K562 (cell line): ENCODE data around the gene ITPR3. TPM values are rescaled to one million over a fixed set of nuclear protein-coding genes. Genes with fewer than 3 reads are reported as not detected.

Source experiments
- ATAC-seq: fragments of 200-7000 bp; cut with Tn5 transposase; 3 replicates; pipeline ENCODE4 v1.9.1; 2020; ENCODE audit warnings: moderate library complexity
- BruUV-seq: library from RNA; stranded (reverse); fragments of 400-500 nt; replicated peaks from 2 replicates; lab custom pipeline; 2021; lab: Mats Ljungman, UMichigan
- CTCF ChIA-PET: fragments of 300-600 bp; formaldehyde crosslinking; extraction: SDS; loops from one replicate; lab custom pipeline; 2021; ENCODE audit warnings: low intra/inter-chr PET ratio; lab: Yijun Ruan, JAX
- POLR2A ChIA-PET: fragments of 300-600, 350-650 bp; sonication (Branson Sonifier 250); formaldehyde crosslinking; extraction: SDS; loops from one replicate; lab custom pipeline; 2021; ENCODE audit warnings: antibody characterized with exemption, inconsistent platforms; lab: Yijun Ruan, JAX
- DNase-seq, 4 experiments: peaks; one replicate each; pipeline versions ENCODE4 v3.0.0 to v3.0.0-alpha.2; 2011 to 2018; ENCODE audit warnings: low spot score in 3 of 4, mixed read lengths in 3 of 4; ENCODE audit errors: extremely low read depth in 1 of 4
- FAIRE-seq: peaks from 2 replicates; lab custom pipeline; 2011; peaks lifted over from hg19 to GRCh38; lab: Jason Lieb, UNC
- H2AFZ ChIP-seq: 2 replicates; pipeline ENCODE4 v1.6.0; 2011; ENCODE audit warnings: low read depth, low read length, control low read depth, inconsistent platforms
- H3K27ac ChIP-seq: fragments of 200-600 bp; 3 replicates; pipeline ENCODE4 v1.8.0; 2011; ENCODE audit warnings: low read depth, mild to moderate bottlenecking, control low read depth, inconsistent platforms, low read length, moderate library complexity, mixed read lengths; ENCODE audit errors: extremely low read depth
- H3K27me3 ChIP-seq, 2 experiments: fragments of 300-600 bp in 1 of 2; 2 replicates in 1 of 2; 3 replicates in 1 of 2; pipeline versions ENCODE4 v1.6.0 to v1.8.0; 2011; ENCODE audit warnings: inconsistent platforms in 2 of 2, low read length in 2 of 2, mild to moderate bottlenecking in 1 of 2, mixed read lengths in 1 of 2, moderate library complexity in 1 of 2; ENCODE audit not compliant: control insufficient read depth in 2 of 2, insufficient read depth in 2 of 2
- H3K36me3 ChIP-seq: fragments of 300-600 bp; 3 replicates; pipeline ENCODE4 v1.8.0; 2011; ENCODE audit warnings: mild to moderate bottlenecking, low read length, inconsistent platforms; ENCODE audit not compliant: control insufficient read depth, insufficient read depth
- H3K4me1 ChIP-seq, 2 experiments: fragments of 200-600 bp in 1 of 2; replicated peaks in 1 of 2; 2 replicates in 1 of 2; 3 replicates in 1 of 2; pipeline versions ENCODE4 v1.5.1 to v1.8.0; 2011; ENCODE audit warnings: inconsistent platforms in 2 of 2, low read length in 2 of 2, mild to moderate bottlenecking in 1 of 2, mixed read lengths in 1 of 2, moderate library complexity in 1 of 2; ENCODE audit not compliant: control insufficient read depth in 2 of 2, insufficient read depth in 2 of 2
- H3K4me2 ChIP-seq: 2 replicates; pipeline ENCODE4 v1.6.1; 2011; ENCODE audit warnings: low read length, control low read depth, inconsistent platforms, mixed read lengths; ENCODE audit not compliant: insufficient read depth
- H3K4me3 ChIP-seq: fragments of 200-600 bp; sonication (generic), shearing (Covaris generic); 2 replicates; pipeline ENCODE4 v1.5.1; 2016; ENCODE audit warnings: control low read depth, inconsistent platforms
- H3K79me2 ChIP-seq: fragments of 200-600 bp; 3 replicates; pipeline ENCODE4 v1.8.0; 2011; ENCODE audit warnings: low read length, inconsistent platforms; ENCODE audit not compliant: control insufficient read depth, insufficient read depth
- H3K9ac ChIP-seq, 2 experiments: 2 replicates each; pipeline versions ENCODE4 v1.6.0 to v1.6.1; 2011; ENCODE audit warnings: low read depth in 2 of 2, low read length in 2 of 2, control low read depth in 1 of 2, inconsistent platforms in 1 of 2, mild to moderate bottlenecking in 1 of 2, mixed read lengths in 1 of 2; ENCODE audit not compliant: insufficient read depth in 1 of 2
- H3K9me1 ChIP-seq: one replicate; pipeline ENCODE4 v1.6.0; 2011; ENCODE audit warnings: inconsistent platforms, mild to moderate bottlenecking, low read length, moderate library complexity; ENCODE audit not compliant: control insufficient read depth, insufficient read depth
- H3K9me3 ChIP-seq: replicated peaks from 2 replicates; pipeline ENCODE4 v1.5.1; 2011; ENCODE audit warnings: low read depth, low read length, inconsistent platforms; ENCODE audit not compliant: control insufficient read depth, insufficient read depth
- H4K20me1 ChIP-seq: replicated peaks from 2 replicates; pipeline ENCODE4 v1.6.1; 2011; ENCODE audit warnings: low read length, inconsistent platforms, mixed read lengths; ENCODE audit not compliant: control insufficient read depth, insufficient read depth
- ATF1 ChIP-seq, 2 experiments: fragments of 450-650 bp in 1 of 2; IDR thresholded peaks; 2 replicates each; pipeline ENCODE4 v1.6.1; 2016; ENCODE audit warnings: missing compliant biosample characterization in 1 of 2, missing genetic modification characterization in 1 of 2
- RCOR1 ChIP-seq, 2 experiments: IDR thresholded peaks; 2 replicates each; pipeline ENCODE4 v1.6.1; 2012; ENCODE audit warnings: low read depth in 2 of 2, low read length in 2 of 2, borderline replicate concordance in 1 of 2, improper control_type of control experiment in 1 of 2
- ZNF707 ChIP-seq: fragments of 250-450 bp; sonication (Bioruptor Pico); conservative IDR thresholded peaks from 2 replicates; pipeline ENCODE4 v1.8.0; 2022; ENCODE audit warnings: inconsistent platforms, mild to moderate bottlenecking, moderate library complexity
- ZNF75A ChIP-seq: fragments of 450-650 bp; formaldehyde crosslinking; IDR thresholded peaks from 2 replicates; pipeline ENCODE4 v1.4.0; 2020; ENCODE audit warnings: mild to moderate bottlenecking
- WGBS: fragments of 100-300 bp; shearing (Covaris generic); methylation state at CpG from one replicate; pipeline ENCODE4 v1.1.6; 2016; ENCODE audit warnings: low coverage, mixed read lengths; ENCODE audit not compliant: insufficient coverage; ENCODE audit errors: missing lambda C conversion rate; 5-methylcytosine and 5-hydroxymethylcytosine counted together
- in situ Hi-C: fragments of 300-500 bp; cut with MboI; formaldehyde crosslinking; loops from 4 replicates; pipeline ENCODE4 v1.15.0; 2018; ENCODE audit warnings: inconsistent platforms, mixed read lengths
- intact Hi-C: fragments of 100-400 bp; cut with micrococcal nuclease; formaldehyde crosslinking; loops from 2 replicates; pipeline ENCODE4 v1.14.2; 2022
- polyA plus RNA-seq, 8 experiments: library from polyadenylated mRNA; depleted of rRNA in 4 of 8; stranded (reverse) in 5 of 8; unstranded in 3 of 8; fragments of >200 nt; fragmentation: Nextera tagmentation in 2 of 8; fragmentation: Illumina TruSeq in 1 of 8; extraction: Ambion mirVana in 2 of 8; extraction: Trizol in 1 of 8; gene quantifications; 2 replicates each; pipeline versions ENCODE4 v1.2.1 to v1.2.3, GENCODE V29; 2011 to 2014; ENCODE audit warnings: inconsistent platforms in 1 of 8, missing spikeins in 1 of 8
- total RNA-seq, 7 experiments: library from RNA; depleted of rRNA in 6 of 7; stranded (reverse); fragments of >200 nt in 6 of 7; fragmentation: Illumina TruSeq in 2 of 7; extraction: Trizol in 2 of 7; gene quantifications; 2 replicates each; pipeline versions ENCODE4 v1.2.1 to v1.2.3, GENCODE V29; 2011 to 2021; ENCODE audit warnings: low replicate concordance in 1 of 7
- TF ChIP-seq, protein P1 (sequence below): fragments of 250-450 bp; sonication (Bioruptor Pico); IDR thresholded peaks from 2 replicates; pipeline ENCODE4 v1.8.0; 2022; ENCODE audit warnings: inconsistent platforms, mild to moderate bottlenecking, moderate library complexity, borderline replicate concordance
- TF ChIP-seq, protein P2 (sequence below): fragments of 250-450 bp; sonication (Bioruptor Pico); IDR thresholded peaks from 2 replicates; pipeline ENCODE4 v1.4.0; 2020
- TF ChIP-seq, protein P3 (sequence below): fragments of 450-650 bp; IDR thresholded peaks from 2 replicates; pipeline ENCODE4 v1.6.1; 2016; ENCODE audit warnings: borderline replicate concordance
- TF ChIP-seq, protein P4 (sequence below): sonication (generic); formaldehyde crosslinking; IDR thresholded peaks from 2 replicates; pipeline ENCODE4 v1.8.0; 2022; ENCODE audit warnings: missing genetic modification reagents, mild to moderate bottlenecking, borderline replicate concordance

ITPR3 gene
- total and polyA plus RNA-seq, 9 of the 15 experiments (the other 6 are each of a cell fraction or from before 2014, with no cell fraction given): 0.39 to 35.7 (median 13.2) TPM

DNA sequence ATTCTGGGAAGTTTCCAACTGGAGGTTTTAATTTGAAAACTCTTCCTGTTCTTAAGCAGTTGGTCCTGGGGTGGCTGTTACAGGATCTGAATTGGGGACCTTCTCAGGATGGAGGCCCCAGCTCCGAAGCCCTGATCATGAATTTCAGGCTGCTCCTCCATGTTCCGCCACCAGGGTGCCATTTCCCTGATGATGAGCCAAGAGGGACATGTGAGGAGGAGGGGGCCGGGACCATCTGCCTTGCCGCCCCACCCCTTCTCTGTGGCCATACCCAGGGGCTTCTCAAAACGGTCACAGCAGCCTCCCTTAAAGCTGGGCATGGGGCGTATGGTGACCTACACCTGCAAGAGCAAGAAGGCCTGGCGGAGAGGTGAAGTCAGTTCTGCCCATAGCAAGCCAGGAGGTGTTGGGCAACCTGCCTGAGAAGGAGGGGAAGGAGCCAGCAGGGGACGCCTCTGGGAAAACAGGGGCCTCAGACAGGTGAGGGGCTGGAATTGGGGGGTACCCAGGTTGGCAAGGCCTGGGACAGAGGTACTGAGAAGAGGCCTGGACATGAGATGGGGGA lies 37.4 kb upstream of the ITPR3 start:
- H4K20me1 ChIP-seq: no peaks in the 10 kb centered on the region
- H3K9me1 ChIP-seq: no peaks in the 10 kb centered on the region
- no TSS peak for BruUV-seq
- no peak overlapping the region for H3K27ac ChIP-seq
- WGBS: 38% methylated on average over 8 of the region's 8 CpGs
- in situ Hi-C loops (loop anchor here (10.0 kb wide), 1 partner anchor 421 kb away; no protein-coding TSS in a partner anchor), intact Hi-C loops (loop anchor here (2.0 to 5.0 kb wide), 3 partner anchors 71 to 571 kb away; no protein-coding TSS in a partner anchor)
- peaks cover 18% of the 10 kb centered on the region for H3K79me2 ChIP-seq
- no peaks in the 10 kb centered on the region for H3K36me3 ChIP-seq
- ATAC-seq: peak; percentile 22
- CTCF ChIA-PET: no interaction called here
- H3K4me2 ChIP-seq: no peak overlapping the region
- H3K4me3 ChIP-seq: no peak overlapping the region
- peaks cover 8 to 25% of the 10 kb centered on the region in 2 experiments; a peak in 4 of 5 replicates for H3K4me1 ChIP-seq
- peak; percentile 86 for FAIRE-seq
- H3K9me3 ChIP-seq: no peaks in the 10 kb centered on the region
- peak overlapping the region in 1 of 2 experiments; percentile 40; a peak in 2 of 4 replicates for H3K9ac ChIP-seq
- peak overlapping the region; percentile 87 for H2AFZ ChIP-seq
- DNase-seq: peak; percentile 69 to 73 (median 70)
- no peaks in the 10 kb centered on the region for H3K27me3 ChIP-seq
- POLR2A ChIA-PET: no interaction called here
- TF ChIP-seq, protein P1, sequence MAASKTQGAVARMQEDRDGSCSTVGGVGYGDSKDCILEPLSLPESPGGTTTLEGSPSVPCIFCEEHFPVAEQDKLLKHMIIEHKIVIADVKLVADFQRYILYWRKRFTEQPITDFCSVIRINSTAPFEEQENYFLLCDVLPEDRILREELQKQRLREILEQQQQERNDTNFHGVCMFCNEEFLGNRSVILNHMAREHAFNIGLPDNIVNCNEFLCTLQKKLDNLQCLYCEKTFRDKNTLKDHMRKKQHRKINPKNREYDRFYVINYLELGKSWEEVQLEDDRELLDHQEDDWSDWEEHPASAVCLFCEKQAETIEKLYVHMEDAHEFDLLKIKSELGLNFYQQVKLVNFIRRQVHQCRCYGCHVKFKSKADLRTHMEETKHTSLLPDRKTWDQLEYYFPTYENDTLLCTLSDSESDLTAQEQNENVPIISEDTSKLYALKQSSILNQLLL (CRISPR knock-in tag): no peak
- TF ChIP-seq, protein P2, sequence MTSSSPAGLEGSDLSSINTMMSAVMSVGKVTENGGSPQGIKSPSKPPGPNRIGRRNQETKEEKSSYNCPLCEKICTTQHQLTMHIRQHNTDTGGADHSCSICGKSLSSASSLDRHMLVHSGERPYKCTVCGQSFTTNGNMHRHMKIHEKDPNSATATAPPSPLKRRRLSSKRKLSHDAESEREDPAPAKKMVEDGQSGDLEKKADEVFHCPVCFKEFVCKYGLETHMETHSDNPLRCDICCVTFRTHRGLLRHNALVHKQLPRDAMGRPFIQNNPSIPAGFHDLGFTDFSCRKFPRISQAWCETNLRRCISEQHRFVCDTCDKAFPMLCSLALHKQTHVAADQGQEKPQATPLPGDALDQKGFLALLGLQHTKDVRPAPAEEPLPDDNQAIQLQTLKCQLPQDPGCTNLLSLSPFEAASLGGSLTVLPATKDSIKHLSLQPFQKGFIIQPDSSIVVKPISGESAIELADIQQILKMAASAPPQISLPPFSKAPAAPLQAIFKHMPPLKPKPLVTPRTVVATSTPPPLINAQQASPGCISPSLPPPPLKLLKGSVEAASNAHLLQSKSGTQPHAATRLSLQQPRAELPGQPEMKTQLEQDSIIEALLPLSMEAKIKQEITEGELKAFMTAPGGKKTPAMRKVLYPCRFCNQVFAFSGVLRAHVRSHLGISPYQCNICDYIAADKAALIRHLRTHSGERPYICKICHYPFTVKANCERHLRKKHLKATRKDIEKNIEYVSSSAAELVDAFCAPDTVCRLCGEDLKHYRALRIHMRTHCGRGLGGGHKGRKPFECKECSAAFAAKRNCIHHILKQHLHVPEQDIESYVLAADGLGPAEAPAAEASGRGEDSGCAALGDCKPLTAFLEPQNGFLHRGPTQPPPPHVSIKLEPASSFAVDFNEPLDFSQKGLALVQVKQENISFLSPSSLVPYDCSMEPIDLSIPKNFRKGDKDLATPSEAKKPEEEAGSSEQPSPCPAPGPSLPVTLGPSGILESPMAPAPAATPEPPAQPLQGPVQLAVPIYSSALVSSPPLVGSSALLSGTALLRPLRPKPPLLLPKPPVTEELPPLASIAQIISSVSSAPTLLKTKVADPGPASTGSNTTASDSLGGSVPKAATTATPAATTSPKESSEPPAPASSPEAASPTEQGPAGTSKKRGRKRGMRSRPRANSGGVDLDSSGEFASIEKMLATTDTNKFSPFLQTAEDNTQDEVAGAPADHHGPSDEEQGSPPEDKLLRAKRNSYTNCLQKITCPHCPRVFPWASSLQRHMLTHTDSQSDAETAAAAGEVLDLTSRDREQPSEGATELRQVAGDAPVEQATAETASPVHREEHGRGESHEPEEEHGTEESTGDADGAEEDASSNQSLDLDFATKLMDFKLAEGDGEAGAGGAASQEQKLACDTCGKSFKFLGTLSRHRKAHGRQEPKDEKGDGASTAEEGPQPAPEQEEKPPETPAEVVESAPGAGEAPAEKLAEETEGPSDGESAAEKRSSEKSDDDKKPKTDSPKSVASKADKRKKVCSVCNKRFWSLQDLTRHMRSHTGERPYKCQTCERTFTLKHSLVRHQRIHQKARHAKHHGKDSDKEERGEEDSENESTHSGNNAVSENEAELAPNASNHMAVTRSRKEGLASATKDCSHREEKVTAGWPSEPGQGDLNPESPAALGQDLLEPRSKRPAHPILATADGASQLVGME (CRISPR knock-in tag): no peak
- TF ChIP-seq, protein P3, sequence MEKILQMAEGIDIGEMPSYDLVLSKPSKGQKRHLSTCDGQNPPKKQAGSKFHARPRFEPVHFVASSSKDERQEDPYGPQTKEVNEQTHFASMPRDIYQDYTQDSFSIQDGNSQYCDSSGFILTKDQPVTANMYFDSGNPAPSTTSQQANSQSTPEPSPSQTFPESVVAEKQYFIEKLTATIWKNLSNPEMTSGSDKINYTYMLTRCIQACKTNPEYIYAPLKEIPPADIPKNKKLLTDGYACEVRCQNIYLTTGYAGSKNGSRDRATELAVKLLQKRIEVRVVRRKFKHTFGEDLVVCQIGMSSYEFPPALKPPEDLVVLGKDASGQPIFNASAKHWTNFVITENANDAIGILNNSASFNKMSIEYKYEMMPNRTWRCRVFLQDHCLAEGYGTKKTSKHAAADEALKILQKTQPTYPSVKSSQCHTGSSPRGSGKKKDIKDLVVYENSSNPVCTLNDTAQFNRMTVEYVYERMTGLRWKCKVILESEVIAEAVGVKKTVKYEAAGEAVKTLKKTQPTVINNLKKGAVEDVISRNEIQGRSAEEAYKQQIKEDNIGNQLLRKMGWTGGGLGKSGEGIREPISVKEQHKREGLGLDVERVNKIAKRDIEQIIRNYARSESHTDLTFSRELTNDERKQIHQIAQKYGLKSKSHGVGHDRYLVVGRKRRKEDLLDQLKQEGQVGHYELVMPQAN: no peak
- TF ChIP-seq RCOR1 (IDR thresholded peaks at IDR 0.05; ENCODE audit: borderline replicate concordance in 1 of 2, low read depth in 2 of 2, low read length in 2 of 2) (peak in 1 of 2 experiments; percentile 10; a peak in 1 of 4 replicates), ZNF707 (CRISPR knock-in tag) (no peak), ATF1 (CRISPR knock-in tag; IDR thresholded peaks at IDR 0.05) (no peak), ATF1 (tag; IDR thresholded peaks at IDR 0.05) (no peak), ZNF75A (no peak)
- TF ChIP-seq, protein P4, sequence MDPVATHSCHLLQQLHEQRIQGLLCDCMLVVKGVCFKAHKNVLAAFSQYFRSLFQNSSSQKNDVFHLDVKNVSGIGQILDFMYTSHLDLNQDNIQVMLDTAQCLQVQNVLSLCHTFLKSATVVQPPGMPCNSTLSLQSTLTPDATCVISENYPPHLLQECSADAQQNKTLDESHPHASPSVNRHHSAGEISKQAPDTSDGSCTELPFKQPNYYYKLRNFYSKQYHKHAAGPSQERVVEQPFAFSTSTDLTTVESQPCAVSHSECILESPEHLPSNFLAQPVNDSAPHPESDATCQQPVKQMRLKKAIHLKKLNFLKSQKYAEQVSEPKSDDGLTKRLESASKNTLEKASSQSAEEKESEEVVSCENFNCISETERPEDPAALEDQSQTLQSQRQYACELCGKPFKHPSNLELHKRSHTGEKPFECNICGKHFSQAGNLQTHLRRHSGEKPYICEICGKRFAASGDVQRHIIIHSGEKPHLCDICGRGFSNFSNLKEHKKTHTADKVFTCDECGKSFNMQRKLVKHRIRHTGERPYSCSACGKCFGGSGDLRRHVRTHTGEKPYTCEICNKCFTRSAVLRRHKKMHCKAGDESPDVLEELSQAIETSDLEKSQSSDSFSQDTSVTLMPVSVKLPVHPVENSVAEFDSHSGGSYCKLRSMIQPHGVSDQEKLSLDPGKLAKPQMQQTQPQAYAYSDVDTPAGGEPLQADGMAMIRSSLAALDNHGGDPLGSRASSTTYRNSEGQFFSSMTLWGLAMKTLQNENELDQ (CRISPR knock-in tag): no peak
